8988T (cell line): Measurements from ENCODE around the gene ANKRD27.
"Not testable (repeated sequence)": the region's sequence is repeated elsewhere in the genome, so short reads cannot be mapped to it uniquely, and the experiment has no call there.

ENCODE experiments used
- DNase-seq: peaks from one replicate; pipeline ENCODE4 v3.0.0; 2011

ANKRD27 gene

DNA sequence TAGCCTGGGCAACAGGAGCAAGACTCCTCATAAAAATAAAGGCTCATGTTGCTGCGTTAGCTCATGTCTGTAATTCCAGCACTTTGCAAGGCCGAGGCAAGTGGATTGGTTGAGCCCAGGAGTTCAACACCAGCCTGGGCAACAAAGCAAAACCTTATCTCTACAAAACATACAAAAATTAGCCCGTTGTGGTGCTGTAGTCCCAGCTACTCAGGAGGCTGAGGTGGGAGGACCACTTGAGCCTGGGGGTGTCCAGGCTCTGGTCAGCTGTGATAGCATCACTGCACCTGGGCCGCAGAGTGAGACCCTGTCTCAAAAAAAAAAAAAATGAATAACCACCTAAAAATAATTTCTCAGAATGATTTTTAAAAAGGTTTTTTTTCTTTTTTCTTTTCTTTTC lies 12.7 kb upstream of the ANKRD27 start:
- DNase-seq: no peak

DNA sequence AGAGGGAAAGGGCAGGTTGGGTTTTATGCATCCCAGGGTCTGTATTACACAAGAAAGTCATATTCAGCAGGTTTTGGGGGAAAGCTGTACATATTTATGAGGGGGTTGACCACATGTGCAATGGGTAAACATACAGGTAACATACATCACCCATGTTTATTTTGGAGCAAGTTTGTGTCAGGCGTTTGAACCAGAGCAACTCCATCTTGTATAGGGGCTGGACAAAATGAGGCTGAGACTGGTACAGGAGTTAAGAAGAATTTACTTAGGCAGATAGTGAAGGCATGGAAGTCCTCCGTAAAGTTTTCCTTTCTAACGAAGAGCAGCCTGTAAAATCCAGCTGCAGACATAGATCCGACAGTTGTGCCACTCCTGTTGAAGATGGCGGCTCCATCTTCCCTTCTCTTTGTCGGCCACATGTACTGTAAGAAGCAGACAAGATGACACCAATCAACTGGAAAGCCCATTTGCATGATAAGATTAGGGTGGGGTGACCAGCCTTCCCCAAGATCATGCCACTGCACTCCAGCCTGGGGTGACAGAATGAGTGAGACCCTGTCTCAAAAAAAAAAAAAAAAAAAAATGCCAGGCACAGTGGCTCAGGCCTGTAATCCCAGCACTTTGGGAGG lies 12.0 kb upstream of the ANKRD27 start:
- DNase-seq: no peak

DNA sequence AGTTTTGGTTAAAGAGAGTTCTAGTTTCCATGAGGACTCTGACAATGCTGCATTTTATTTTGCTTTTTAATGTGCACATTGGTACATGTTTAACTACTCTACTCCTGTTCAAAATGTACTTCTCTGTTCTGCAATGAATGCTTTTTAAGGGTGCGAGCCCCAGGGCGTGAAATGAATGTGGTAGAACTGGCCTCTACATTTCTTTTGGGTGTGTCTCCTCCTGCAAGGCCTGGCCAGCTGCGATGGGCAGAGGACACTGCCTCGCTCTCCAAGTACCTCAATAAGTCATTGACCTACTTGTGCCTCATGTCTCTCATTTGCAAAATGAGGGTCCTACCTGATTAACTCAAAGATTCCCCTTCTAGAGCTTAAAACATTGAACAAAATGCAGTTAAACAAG lies 7.3 kb upstream of the ANKRD27 start:
- no peak for DNase-seq

DNA sequence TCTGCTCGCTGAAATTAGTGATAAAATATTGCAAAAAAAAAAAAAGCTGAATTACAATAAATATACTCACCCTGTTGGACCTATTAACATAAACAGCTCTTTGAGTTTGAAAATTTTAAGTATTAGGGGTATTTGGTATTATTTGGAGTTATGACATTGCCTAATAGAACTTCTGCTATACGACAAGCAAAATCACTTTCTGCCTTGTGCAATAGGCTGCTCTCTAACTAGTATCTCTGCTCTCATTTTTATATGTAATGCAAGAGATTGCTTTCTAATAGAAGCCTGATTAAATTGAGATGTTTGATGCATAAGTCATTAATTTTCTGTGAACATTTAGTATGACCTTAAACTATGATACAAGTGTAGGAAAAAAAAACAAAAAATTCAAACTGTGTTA lies 6.0 kb upstream of the ANKRD27 start:
- DNase-seq: no peak

DNA sequence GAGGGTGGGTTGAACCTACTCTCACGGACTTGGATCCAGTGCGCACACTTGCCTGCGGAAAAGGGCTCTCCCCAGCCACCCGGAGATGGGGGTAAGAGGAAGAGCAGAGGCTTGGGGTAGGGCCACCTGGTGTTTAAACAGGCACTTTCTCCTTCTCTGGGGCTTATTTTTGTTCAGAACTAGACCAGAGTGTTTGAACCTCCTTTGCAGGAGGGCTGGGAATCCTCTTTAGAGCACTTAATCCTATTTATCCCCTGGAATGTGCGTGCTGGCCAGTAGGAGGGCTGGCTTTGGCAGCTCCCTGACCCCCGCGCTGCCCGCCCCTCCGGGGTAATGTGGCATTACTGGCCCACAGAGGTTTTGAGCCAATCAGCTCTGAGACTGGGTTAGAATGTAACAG lies 2.7 kb upstream of the ANKRD27 start:
- DNase-seq: peak; percentile 48

DNA sequence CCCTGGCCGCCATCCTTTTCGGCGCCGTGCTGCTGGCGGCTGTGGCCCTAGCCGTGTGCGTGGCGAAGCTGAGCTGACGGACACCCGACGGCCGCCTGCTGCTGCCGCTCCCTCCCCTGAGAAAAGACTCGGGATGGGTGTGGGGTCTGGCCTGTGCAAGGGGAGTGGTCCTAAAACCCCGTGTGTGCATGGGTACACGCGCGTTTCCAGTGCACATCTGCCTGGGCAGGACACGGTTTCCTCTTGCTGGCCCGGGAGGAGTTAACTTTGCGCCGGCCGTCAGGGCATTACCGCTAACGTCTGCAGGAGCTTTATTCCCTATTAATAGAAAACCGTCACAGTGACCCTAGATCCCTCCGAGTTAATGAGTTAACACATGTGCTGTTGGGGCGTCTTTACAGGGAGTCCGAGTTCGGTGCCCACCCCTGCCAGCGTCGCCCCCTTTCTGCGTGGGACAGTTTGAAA lies 1.9 kb upstream of the ANKRD27 start:
- DNase-seq: no peak

DNA sequence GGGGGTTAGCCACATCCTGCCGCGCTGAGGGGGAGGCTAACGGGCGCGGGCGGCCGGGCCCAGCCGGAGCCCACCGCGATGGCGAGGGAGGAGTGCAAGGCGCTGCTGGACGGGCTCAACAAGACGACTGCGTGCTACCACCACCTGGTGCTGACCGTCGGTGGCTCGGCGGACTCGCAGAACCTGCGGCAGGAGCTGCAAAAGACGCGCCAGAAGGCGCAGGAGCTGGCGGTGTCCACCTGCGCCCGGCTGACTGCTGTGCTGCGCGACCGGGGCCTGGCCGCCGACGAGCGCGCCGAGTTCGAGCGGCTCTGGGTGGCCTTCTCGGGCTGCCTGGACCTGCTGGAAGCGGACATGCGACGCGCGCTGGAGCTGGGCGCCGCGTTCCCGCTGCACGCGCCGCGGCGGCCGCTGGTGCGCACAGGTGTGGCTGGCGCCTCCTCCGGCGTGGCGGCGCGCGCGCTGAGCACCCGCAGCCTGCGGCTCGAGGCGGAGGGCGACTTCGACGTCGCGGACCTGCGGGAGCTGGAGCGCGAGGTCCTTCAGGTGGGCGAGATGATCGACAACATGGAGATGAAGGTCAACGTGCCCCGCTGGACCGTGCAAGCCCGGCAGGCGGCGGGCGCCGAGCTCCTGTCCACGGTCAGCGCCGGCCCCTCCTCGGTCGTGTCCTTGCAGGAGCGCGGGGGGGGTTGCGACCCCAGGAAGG lies 1.4 kb upstream of the ANKRD27 start:
- no peak for DNase-seq

DNA sequence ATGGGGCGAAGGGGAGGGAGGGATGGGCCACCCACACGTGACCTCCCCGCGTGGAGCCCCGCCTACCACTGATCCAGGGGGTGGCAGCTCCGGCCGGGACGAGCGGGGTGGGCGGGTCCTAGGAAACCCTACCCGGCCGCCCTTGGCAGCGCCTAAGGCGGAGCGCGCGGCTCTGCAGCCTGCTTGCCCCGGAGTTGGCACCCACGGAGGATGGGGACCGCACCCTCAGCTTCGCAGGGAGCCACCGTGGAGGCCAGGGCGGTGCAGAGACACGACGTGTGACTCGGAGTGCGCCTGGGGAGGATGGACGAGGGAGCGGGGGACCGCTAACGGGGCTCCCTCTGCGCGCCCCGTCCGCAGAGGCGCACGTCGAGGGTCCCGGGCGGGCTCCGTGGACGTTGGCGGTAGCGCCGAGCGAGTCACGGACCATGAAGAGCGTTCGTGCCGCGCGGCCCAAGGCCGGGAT lies 773 bp upstream of the ANKRD27 start, which contains the start of gene RGS9BP:
TSS of gene RGS9BP (plus strand) at position 129 of the 466 bp plus-strand sequence. CDS start 416 bp downstream, outside the sequence.
- DNase-seq: peak; percentile 89

DNA sequence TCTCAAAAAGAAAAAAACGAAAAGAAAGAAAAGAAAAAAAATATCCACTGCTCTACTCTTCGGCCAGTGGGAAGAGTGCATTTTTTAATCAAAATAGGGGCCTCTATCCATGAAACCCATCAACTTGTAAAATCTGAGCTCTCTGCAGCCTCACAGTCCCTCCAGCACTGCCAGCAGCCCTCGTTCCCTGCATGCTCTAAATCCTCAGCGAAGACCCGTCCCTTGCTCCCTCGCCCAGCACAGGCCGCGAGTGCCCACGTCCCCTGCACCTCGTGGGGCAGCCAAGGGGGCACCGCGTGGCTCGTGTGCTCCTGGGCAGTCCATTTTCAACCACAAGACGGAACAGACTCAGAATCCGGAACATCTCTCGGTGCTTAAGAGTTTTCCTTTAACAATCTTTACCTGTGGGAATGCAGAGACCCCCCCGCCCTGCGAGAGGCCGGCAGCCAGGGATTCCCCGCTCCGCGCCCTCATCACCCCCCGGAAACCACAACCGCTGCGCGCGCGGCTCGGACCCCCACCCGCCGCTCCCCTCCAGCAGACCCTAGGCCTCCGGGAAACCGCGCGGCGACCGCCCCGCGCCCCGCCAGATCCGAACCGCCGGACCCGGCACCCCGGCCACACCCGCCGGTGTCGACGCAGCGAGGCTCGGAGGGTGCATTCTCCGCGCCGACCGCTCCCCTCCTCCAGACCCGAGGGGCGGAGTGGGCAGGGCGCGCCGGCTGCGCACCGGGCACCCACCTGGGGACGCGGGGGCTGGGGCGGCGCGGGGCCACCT lies 638 bp downstream of the ANKRD27 start:
- DNase-seq: peak; percentile 50

DNA sequence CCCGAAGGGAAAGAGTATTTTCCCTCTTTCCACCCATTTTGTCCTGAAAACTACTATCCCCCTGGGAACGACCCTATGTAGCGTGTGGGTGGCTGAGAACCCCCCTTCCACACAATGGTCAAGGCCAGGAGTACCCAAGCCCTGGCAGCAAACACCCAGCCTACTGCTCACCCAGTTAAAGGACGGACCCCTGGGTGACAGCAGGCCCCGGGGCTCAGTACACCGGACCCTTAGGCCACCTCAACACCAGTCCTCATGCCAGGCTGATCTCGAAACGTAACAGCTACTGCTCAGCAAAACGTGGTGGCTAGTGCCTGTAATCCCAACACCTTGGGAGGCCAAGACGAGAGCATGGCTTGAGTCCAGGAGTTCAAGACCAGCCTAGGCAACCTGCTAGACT lies 1.4 kb downstream of the ANKRD27 start:
- no peak for DNase-seq

DNA sequence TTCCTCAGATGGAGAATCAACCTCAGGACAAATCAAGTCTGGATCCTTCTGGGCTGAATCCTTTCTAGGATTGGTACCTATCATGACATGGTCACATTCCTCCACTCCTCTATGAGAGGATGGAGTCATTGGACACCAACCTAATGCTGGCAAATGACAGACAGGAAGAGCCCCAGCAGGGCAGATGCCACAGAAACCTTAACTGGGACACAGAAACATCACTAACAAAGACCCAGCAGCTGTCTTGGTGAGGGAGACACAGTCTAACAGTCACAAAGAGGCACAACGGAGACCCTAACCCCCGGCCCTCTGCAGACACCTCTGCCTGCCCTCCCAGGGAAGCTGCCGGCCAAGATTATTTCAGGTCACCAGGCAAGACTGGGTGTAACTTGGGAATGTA lies 2.1 kb downstream of the ANKRD27 start:
- DNase-seq: no peak

DNA sequence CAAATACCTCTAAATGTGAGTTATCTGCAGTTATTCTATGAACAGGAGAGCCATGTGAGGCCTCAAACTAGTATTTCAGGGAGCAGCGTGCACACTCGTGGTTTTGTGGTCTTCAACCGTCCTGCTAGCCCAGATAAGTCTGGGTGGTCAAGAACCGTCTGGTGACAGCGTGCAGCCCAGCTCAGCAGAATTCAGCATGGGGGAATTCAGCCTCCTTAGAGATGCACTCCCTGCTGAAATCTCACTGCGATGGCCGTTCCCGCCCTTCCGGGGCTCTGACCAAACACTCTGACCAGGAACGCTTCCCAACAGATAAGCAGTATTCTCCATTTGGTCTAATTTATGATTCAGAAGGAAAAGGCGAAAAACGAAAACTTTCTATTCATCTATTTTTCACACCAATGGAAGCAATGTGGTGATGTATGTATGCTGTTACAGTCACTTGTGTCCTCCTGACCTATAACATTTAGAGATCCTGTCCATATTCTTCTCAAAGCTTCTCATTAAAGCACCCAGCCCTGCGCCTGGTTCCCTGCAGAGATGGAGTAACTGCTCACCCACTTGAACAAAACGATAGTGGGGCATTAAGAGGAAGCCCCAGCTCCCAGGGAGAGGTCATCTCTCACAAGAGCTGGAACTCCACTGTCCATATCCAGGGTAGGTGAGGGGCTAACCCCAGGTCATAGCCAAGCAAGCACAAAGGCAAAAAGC lies 2.9 kb downstream of the ANKRD27 start:
- no peak for DNase-seq

DNA sequence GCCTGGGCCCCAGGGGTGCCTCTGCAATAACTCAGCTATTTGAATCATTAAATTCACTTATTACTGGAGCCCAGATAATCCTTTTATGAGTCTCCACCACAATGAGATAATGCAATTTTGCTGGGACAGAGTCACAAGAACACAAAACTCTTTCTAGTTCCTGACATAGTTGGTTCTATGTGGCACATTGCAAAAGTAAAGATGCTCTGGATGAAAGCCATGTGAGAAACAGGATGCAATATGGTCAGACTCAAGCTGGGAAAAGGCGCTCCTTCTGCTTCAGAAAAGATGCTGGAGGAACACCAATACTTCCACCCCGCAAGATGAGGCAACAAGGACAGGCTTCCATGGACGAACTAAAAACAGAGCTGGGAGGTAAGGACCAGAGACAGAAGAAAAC lies 5.7 kb downstream of the ANKRD27 start:
- DNase-seq: no peak

DNA sequence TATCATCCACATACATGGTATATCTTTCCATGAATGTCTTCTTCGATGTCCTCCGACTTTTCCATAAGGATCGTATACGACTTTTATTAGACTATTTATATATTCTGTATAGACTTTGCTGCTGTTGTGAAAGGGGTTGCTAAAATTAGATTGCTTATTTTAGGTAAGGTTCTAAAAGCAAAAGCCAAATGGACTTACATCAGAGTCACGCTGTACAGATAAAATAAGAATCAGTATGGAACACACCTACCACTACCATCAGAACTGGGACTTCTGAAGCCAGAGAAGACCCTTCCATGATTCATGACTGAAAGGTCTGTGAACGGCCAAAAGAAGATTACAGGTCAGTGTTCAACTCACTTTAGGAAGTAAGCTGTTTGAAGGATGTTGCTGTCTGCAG lies 8.9 kb downstream of the ANKRD27 start:
- DNase-seq: no peak

DNA sequence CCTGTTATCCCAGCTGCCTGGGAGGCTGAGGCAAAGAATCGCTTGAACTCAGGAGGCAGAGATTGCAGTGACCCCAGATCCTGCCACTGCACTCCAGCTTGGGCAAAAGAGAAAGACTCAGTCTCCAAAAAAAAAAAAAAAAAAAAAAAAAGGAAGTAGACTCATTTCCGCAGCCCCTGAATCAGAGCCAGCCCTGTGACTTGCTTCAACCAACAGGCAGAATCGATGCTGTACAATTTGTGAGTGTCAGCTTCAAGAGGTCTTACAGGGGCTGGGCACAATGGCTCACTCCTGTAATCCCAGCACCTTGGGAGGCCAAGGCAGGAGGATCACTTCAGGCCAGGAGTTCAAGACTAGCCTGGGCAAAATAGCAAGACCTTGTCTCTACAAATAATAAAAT lies 12.8 kb downstream of the ANKRD27 start:
- no peak for DNase-seq

DNA sequence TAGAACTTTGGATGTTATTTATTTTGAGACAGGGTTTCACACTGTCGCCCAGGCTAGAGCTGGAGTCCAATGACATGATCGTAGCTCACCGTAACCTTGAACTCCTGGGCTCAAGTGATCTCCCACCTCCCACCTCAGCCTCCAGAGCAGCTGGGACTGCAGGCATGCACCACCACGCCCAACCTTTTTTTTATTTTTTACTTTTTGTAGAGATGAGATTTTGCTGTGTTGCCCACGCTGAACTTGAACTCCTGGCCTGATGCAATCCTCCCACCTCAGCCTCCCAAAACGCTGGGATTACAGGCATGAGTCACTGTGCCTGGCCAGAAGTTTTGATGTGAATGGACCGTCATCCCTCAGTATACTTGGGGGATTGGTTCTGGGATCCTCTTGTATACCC lies 13.7 kb downstream of the ANKRD27 start:
- DNase-seq: no peak

DNA sequence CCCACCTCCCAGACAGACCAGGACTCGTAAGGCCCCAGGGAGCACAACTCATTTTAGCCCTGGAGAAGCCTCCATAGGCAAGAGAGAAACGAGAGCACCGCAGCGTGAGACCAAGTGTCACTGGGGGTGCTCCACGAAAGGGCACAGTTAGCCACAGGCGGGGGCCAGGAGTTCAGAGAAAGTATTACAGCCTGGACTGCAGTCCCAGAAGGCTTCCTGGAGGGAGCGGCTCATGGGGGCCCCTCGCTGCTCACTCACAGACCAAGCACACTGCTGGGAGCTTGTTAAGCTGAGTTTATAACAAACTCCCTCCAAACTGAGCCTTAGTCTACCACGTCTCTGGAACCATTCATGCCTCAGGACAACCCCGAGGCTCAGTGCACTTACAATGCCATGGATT lies 16.5 kb downstream of the ANKRD27 start:
- DNase-seq: no peak

DNA sequence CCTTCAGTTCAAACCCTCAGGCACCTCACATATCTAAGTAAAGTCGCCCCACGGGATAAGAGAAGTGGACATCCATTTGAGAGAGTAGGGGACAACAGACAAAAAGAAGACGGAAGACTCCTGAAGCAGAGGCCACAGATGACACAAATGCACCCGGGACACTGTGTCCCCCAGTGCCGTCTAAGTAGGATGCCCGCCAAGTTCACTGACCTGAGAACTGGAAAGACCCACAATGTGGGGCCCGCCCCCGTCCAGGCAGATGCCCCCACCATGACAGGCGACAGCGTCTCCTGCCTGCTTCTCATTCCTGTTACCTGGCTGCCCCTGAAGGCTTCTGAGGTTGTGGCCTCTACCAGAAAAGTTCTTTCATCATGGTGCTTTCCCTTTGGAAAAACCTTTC lies 16.9 kb downstream of the ANKRD27 start:
- no peak for DNase-seq

DNA sequence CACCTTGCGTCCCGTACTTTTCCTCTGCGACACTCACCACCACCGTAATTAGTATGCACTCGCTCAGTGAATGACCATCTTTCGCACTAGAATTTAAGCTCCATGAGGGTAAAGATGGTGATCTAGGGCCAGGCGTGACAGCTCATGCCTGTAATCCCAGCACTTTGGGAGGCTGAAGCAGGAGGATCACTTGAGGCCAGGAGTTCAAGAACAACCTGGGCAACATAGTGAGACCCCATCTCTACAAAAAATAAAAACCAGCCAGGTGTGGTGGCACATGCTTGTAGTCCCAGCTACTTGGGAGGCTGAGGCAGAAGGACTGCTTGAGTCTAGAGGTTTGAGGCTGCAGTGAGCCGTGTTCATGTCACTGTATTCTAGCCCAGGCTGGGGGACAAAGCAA lies 18.6 kb downstream of the ANKRD27 start:
- DNase-seq: not testable (repeated sequence)

DNA sequence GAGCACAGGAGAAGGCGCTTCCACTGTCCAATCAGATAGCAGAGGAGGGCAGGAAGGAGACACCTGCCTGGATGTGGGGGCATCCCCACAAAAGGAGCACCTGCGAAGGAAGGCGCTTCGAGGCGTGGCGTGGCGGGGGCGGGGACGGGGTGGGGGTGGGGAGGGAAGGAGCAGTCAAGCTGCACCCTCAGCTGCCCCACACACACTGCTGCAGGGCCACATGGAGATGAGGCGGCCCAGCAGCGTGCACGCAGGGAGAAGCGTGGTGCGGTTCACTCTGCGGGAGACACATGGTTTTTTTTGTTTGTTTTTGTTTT lies 21.4 kb downstream of the ANKRD27 start:
- DNase-seq: no peak

DNA sequence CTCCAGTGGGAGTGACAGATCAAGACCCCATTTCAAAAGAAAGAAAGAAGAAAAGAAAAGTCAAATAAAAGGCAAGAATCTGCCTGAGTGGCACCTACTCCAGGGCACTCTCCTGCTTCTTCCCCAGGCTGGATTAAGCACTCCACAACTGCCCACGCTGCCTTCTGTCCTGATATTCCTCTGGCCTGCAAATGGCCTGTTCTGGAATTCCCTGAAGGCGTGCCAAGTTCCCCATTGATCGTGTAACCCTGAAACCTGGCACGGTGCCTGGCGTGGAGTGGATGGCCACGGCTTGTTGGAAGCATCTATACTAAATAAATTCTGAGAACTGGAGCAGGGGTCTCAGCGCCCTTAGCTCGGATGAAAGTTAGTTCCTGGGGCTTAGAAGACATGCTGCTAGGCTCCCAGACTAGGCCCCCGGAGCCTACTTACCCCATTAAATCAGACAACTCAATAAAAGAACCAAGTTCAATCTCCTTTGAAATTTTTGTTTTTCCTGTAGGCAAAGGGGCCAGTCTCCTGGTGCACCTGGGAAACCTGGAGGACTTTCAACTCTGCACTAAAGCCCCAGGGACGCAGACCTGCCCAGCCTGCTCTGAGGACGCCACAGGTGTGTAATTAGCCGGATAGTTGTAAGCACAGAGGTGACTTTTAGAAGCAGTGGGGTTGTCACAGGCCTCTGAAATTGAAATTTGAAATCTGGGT lies 21.9 kb downstream of the ANKRD27 start:
- DNase-seq: no peak

DNA sequence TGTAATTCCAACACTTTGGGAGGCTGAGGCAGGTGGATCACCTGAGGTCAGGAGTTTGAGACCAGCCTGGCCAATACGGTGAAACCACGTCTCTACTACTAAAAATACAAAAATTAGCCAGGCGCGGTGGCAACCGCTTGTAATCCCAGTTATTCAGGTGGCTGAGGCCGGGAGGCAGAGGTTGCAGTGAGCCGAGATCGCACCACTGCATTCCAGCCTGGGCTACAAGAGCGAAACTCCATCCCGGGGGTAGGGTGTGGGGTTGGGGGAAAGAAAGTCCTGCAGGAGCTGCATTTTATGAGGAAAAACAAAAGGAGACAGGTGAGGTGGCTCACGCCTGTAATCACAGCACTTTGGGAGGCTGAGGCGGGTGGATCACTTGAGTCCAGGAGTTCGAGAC lies 22.6 kb downstream of the ANKRD27 start:
- not testable (repeated sequence) for DNase-seq

DNA sequence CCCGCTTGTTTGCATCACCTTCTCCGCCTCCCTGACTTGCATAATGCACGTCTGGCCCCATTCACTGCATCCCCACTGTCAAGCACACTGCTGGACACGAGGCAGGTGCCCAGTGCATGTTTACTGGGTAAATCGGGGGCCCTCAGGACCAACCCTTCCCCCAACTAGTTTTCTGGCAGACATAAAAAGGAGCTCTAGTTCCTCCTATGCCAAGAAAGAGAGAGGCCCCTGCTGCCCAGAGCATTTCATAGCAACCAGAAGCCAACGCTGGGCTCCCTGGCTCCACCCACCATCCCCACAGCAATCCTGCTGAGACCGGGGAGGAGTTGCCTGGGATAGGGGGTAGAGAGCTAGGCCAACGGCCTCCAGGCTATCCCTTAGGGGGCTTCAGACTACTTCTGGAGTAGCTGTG lies 23.2 kb downstream of the ANKRD27 start:
- peak; percentile 80 for DNase-seq
